Naive thymus-derived CD4-positive, alpha-beta T cell (primary cell): ENCODE results near the gene DENND6B. TPM values are rescaled to one million over a fixed set of nuclear protein-coding genes. Genes with fewer than 3 reads are reported as not detected.
A peak's percentile ranks its signal among the peaks of the same experiment; 100 is the strongest.
"Not testable (repeated sequence)": the region's sequence is repeated elsewhere in the genome, so short reads cannot be mapped to it uniquely, and the experiment has no call there.

Experiments used
- ATAC-seq: fragments of 150-1000 bp; cut with Tn5 transposase; 2 replicates; pipeline ENCODE4 v1.10.0; 2021; ENCODE audit warnings: mild to moderate bottlenecking, moderate library complexity
- CTCF ChIA-PET: fragments of 350-600 bp; sonication (Branson Sonifier 250); formaldehyde crosslinking; loops from one replicate; lab custom pipeline; 2021; ENCODE audit warnings: antibody characterized with exemption; lab: Charles Lee
- POLR2A ChIA-PET: fragments of 350-600 bp; sonication (Branson Sonifier 250); formaldehyde crosslinking; loops from one replicate; lab custom pipeline; 2021; ENCODE audit warnings: antibody characterized with exemption, inconsistent platforms; lab: Charles Lee
- DNase-seq, 9 donors: peaks; one replicate each; pipeline versions ENCODE4 v3.0.0 to v3.0.0-alpha.2; 2020 to 2022; ENCODE audit warnings: mixed read lengths in 1 of 9
- H3K27ac ChIP-seq: one replicate; pipeline ENCODE4 v1.7.0; 2013; ENCODE audit warnings: mild to moderate bottlenecking, low read depth, low read length, moderate library complexity
- H3K27me3 ChIP-seq, 2 donors: one replicate each; pipeline ENCODE4 v1.7.0; 2013; ENCODE audit warnings: low read length in 2 of 2, mild to moderate bottlenecking in 2 of 2, moderate library complexity in 2 of 2; ENCODE audit not compliant: control insufficient read depth in 2 of 2, insufficient read depth in 2 of 2
- H3K36me3 ChIP-seq, 3 experiments: 1 replicate in 2 of 3; 2 replicates in 1 of 3; pipeline ENCODE4 v1.7.0; 2013; ENCODE audit warnings: low read length in 3 of 3, mild to moderate bottlenecking in 3 of 3, moderate library complexity in 1 of 3; ENCODE audit not compliant: insufficient read depth in 3 of 3, control insufficient read depth in 2 of 3
- H3K4me1 ChIP-seq, 2 donors: one replicate each; pipeline ENCODE4 v1.7.0; 2013; ENCODE audit warnings: low read length in 2 of 2, mild to moderate bottlenecking in 2 of 2, moderate library complexity in 1 of 2; ENCODE audit not compliant: control insufficient read depth in 2 of 2, insufficient read depth in 2 of 2
- H3K4me3 ChIP-seq: 2 replicates; pipeline ENCODE4 v1.7.0; 2013; ENCODE audit warnings: mild to moderate bottlenecking, low read length
- H3K9me3 ChIP-seq, 3 experiments: 1 replicate in 2 of 3; 2 replicates in 1 of 3; pipeline ENCODE4 v1.7.0; 2013; ENCODE audit warnings: low read length in 3 of 3; ENCODE audit not compliant: control insufficient read depth in 2 of 3
- H3K27ac Mint-ChIP-seq, 9 donors: one replicate each; pipeline ENCODE4 v1.8.0; 2020 to 2022; ENCODE audit warnings: mixed read lengths in 9 of 9, mild to moderate bottlenecking in 8 of 9, moderate library complexity in 5 of 9, inconsistent platforms in 2 of 9
- H3K27me3 Mint-ChIP-seq, 5 donors: one replicate each; pipeline ENCODE4 v1.8.0; 2021 to 2022; ENCODE audit warnings: mixed read lengths in 5 of 5, mild to moderate bottlenecking in 1 of 5
- H3K36me3 Mint-ChIP-seq, 5 donors: one replicate each; pipeline ENCODE4 v1.8.0; 2020 to 2022; ENCODE audit warnings: mixed read lengths in 5 of 5, mild to moderate bottlenecking in 3 of 5, inconsistent platforms in 1 of 5
- H3K4me1 Mint-ChIP-seq, 7 donors: one replicate each; pipeline ENCODE4 v1.8.0; 2020 to 2022; ENCODE audit warnings: mixed read lengths in 7 of 7, mild to moderate bottlenecking in 3 of 7, inconsistent platforms in 1 of 7
- H3K4me3 Mint-ChIP-seq, 10 donors: one replicate each; pipeline ENCODE4 v1.8.0; 2020 to 2022; ENCODE audit warnings: mild to moderate bottlenecking in 10 of 10, mixed read lengths in 10 of 10, moderate library complexity in 6 of 10, inconsistent platforms in 2 of 10
- H3K9me3 Mint-ChIP-seq, 11 donors: one replicate each; pipeline ENCODE4 v1.8.0; 2020 to 2022; ENCODE audit warnings: mixed read lengths in 11 of 11, mild to moderate bottlenecking in 4 of 11, inconsistent platforms in 1 of 11, moderate library complexity in 1 of 11
- intact Hi-C, 2 donors: fragments of 100-400 bp; cut with micrococcal nuclease; formaldehyde crosslinking; loops; one replicate each; pipeline ENCODE4 v1.15.1; 2023
- polyA plus RNA-seq, 2 donors: library from polyadenylated mRNA; unstranded; fragments of 300-500 nt; fragmentation: Illumina TruSeq; gene quantifications; one replicate each; pipeline ENCODE4 v1.2.3, GENCODE V29; 2021
- total RNA-seq, 6 experiments: library from RNA in 5 of 6; stranded (reverse) in 5 of 6; gene quantifications; 1 replicate in 5 of 6; 2 replicates in 1 of 6; pipeline ENCODE4 v1.2.3 and lab custom pipeline; 2021 to 2026

DENND6B gene
- total and polyA plus RNA-seq, 7 experiments from 2014 or later, result 0.19 to 4.0 (median 2.2) TPM

- H3K4me1 Mint-ChIP-seq, result peaks cover 5 to 13% (median 9%) of the 10 kb centered on the region in 7 donors
- H3K27ac Mint-ChIP-seq, result peak overlapping the region in 1 of 9 donors; percentile 37
- intact Hi-C loops, result loop anchor here in 1 of 2 donors (10.0 kb wide), 1 partner anchor 668 kb away; no protein-coding TSS in a partner anchor
- H3K27me3 Mint-ChIP-seq, result peaks cover 0 to 24% (median 0%) of the 10 kb centered on the region in 5 donors
- H3K36me3 ChIP-seq, H3K4me3 ChIP-seq, H3K4me3 Mint-ChIP-seq, H3K9me3 Mint-ChIP-seq, ATAC-seq, H3K4me1 ChIP-seq, DNase-seq, H3K27me3 ChIP-seq, H3K9me3 ChIP-seq, H3K27ac ChIP-seq, H3K36me3 Mint-ChIP-seq: not testable (repeated sequence)
- CTCF ChIA-PET, result interaction anchor here (0.7 to 0.8 kb wide), 2 partner anchors 22 to 70 kb away, joined by 3 read pairs; no protein-coding TSS in a partner anchor
- POLR2A ChIA-PET, result interaction anchor here (0.8 to 1.0 kb wide), 2 partner anchors 11 to 14 kb away, joined by 3 to 5 read pairs; no protein-coding TSS in a partner anchor
Measured at GRCh38 chr22:50322382-50323104, 4.3 kb downstream of the DENND6B start.

DNA sequence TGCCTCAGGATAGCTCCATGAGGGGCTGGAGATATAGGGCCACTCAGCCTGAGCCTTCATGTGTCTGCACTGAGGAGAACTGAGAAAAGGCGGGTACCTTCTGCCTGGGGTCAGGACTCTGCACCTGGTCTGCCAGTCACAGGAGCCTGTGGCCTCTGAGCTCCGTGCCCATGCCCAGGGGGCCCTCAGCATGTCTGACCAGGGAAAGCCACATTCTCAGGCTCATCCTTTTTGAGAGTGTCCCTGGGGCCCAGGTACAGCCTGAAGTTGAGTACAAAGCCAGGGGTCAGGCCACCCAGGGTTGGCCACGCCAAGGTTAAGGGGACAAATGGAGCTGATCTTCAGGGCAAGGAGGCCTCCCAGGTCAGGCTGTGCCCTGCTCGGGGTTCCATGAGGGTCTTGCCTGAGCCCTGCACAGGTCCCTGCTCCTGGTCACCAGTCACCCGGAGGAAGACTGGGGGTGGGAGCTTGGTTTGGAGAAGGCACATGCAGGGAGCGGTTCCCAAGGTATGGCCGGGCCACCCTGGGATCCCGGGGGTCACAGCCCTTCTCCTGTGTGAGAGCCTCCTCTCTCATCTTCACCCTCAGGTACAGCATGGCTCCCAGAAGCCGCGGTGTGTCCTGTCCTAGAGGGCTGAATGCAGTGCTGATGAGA, 6.0 kb downstream of the DENND6B start:
- Mint-ChIP-seq H3K36me3 (no peaks in the 10 kb centered on the region), H3K4me3 (no peak overlapping the region), H3K4me1 (peaks cover 0 to 5% (median 2%) of the 10 kb centered on the region in 7 donors), H3K9me3 (no peaks in the 10 kb centered on the region), H3K27me3 (peaks cover 0 to 18% (median 0%) of the 10 kb centered on the region in 5 donors), H3K27ac (no peak overlapping the region)
- ATAC-seq (no peak), DNase-seq (no peak)
- no peaks in the 10 kb centered on the region for H3K27me3 ChIP-seq
- H3K36me3 ChIP-seq, result no peaks in the 10 kb centered on the region
- H3K4me3 ChIP-seq, result no peak overlapping the region
- ChIA-PET POLR2A (interaction anchor here (1.4 kb wide), 1 partner anchor 70 kb away, joined by 4 read pairs; the partner anchor contains the start of gene HDAC10), CTCF (no interaction called here)
- H3K9me3 ChIP-seq, result no peaks in the 10 kb centered on the region
- no peak overlapping the region for H3K27ac ChIP-seq
- H3K4me1 ChIP-seq, result no peaks in the 10 kb centered on the region
- intact Hi-C loops, result loop anchor here in 1 of 2 donors (10.0 kb wide), 1 partner anchor 666 kb away; no protein-coding TSS in a partner anchor

GRCh38 chr22:50320116-50320515, 6.7 kb downstream of the DENND6B start:
- Mint-ChIP-seq H3K36me3 (no peaks in the 10 kb centered on the region), H3K4me3 (no peak overlapping the region), H3K9me3 (no peaks in the 10 kb centered on the region), H3K27ac (peak overlapping the region in 1 of 9 donors; percentile 26), H3K4me1 (peaks cover 4 to 6% (median 5%) of the 10 kb centered on the region in 7 donors), H3K27me3 (peaks cover 0 to 12% (median 0%) of the 10 kb centered on the region in 5 donors)
- Histone ChIP-seq H3K36me3 (no peaks in the 10 kb centered on the region), H3K4me1 (peaks cover 0 to under 1% of the 10 kb centered on the region in 2 donors), H3K4me3 (no peak overlapping the region), H3K9me3 (no peaks in the 10 kb centered on the region), H3K27ac (no peak overlapping the region), H3K27me3 (no peaks in the 10 kb centered on the region)
- ChIA-PET POLR2A (no interaction called here), CTCF (interaction anchor here (1.2 kb wide), 1 partner anchor 8 kb away, joined by 3 read pairs; no protein-coding TSS in a partner anchor)
- ATAC-seq (no peak), DNase-seq (no peak)
- intact Hi-C loops, result loop anchor here in 1 of 2 donors (10.0 kb wide), 1 partner anchor 665 kb away; no protein-coding TSS in a partner anchor

GRCh38 chr22:50319503-50319951, 7.3 kb downstream of the DENND6B start:
- no peaks in the 10 kb centered on the region for H3K36me3 ChIP-seq
- no peaks in the 10 kb centered on the region for H3K9me3 Mint-ChIP-seq
- no peak overlapping the region for H3K27ac Mint-ChIP-seq
- DNase-seq, result no peak
- peaks cover 5 to 6% of the 10 kb centered on the region in 2 donors for H3K4me1 ChIP-seq
- H3K27me3 ChIP-seq, result no peaks in the 10 kb centered on the region
- H3K27ac ChIP-seq, result no peak overlapping the region
- ATAC-seq, result no peak
- CTCF ChIA-PET, result interaction anchor here (1.2 kb wide), 1 partner anchor 9 kb away, joined by 3 read pairs; no protein-coding TSS in a partner anchor
- H3K9me3 ChIP-seq, result no peaks in the 10 kb centered on the region
- no peak overlapping the region for H3K4me3 ChIP-seq
- peaks cover 0 to 6% (median 0%) of the 10 kb centered on the region in 5 donors for H3K27me3 Mint-ChIP-seq
- no peaks in the 10 kb centered on the region for H3K36me3 Mint-ChIP-seq
- POLR2A ChIA-PET, result no interaction called here
- intact Hi-C loops, result no loop called here
- no peak overlapping the region for H3K4me3 Mint-ChIP-seq
- peaks cover 4 to 9% (median 7%) of the 10 kb centered on the region in 7 donors for H3K4me1 Mint-ChIP-seq

DNA sequence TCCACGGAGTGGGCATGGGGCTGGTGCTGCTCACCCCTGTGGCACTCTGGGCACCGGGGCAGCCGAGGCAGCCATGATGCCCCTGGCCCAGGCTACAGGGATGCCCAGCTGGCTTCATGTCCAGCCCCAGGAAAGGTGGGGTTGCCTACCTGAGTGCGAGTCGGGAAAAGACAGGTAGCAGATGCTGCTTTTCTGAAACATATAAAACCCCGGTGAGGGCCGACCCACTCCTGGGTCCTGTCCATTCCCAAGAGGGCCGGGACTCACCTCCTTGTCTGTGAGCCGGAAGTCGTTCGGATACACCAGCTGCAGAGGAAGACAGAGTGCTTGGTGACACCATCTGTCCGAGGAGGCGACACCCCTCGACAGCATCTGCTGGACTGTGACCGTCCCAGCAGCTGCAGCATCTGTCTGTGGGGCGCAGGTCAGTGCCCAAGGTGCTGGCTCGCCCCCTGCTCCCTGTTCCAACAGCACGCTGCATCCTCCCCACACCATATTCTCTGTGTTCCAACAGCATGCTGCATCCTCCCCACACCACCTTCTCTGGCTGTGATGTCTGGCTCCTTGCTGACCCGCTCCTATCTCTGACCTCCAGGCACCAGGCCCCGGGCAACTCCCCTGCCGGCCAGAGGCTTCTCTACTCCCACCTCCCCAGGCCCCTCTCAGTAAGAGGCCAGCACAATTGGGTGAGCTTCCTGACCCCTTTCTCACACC, 8.0 kb downstream of the DENND6B start:
- H3K9me3 ChIP-seq, result no peaks in the 10 kb centered on the region
- ATAC-seq (no peak), DNase-seq (no peak)
- Mint-ChIP-seq H3K4me1 (peaks cover 9 to 15% (median 12%) of the 10 kb centered on the region in 7 donors), H3K27ac (no peak overlapping the region), H3K9me3 (no peaks in the 10 kb centered on the region), H3K4me3 (no peak overlapping the region), H3K27me3 (peaks cover 0 to under 1% (median 0%) of the 10 kb centered on the region in 5 donors), H3K36me3 (no peaks in the 10 kb centered on the region)
- H3K4me1 ChIP-seq, result peaks cover 11 to 13% of the 10 kb centered on the region in 2 donors
- CTCF ChIA-PET, result interaction anchor here (1.2 kb wide), 1 partner anchor 10 kb away, joined by 3 read pairs; no protein-coding TSS in a partner anchor
- POLR2A ChIA-PET, result interaction anchor here (0.6 kb wide), 1 partner anchor 91 kb away, joined by 3 read pairs; no protein-coding TSS in a partner anchor
- no peak overlapping the region for H3K27ac ChIP-seq
- intact Hi-C loops, result no loop called here
- H3K27me3 ChIP-seq, result no peaks in the 10 kb centered on the region
- H3K36me3 ChIP-seq, result no peaks in the 10 kb centered on the region
- no peak overlapping the region for H3K4me3 ChIP-seq

DNA sequence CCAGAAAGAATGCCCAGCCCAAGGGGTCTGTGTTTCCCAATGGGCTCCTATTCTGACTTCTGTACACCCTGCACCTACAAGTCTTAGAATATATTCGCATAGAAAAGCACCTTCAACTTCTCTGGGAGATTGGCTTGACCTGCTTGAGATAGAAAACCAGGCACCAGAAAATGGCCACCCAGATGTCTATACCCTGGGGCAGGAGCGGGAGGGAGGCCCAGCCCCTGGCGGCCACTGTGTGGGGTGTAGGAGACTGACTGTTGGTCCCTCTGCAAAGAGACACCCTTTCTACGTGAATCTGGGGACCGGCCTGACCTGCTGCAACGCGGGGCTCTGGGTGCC, 8.5 kb downstream of the DENND6B start:
- ATAC-seq (no peak), DNase-seq (no peak)
- no peak overlapping the region for H3K27ac Mint-ChIP-seq
- H3K36me3 Mint-ChIP-seq, result no peaks in the 10 kb centered on the region
- H3K9me3 Mint-ChIP-seq, result no peaks in the 10 kb centered on the region
- CTCF ChIA-PET, result no interaction called here
- no peaks in the 10 kb centered on the region for H3K9me3 ChIP-seq
- intact Hi-C loops, result no loop called here
- H3K27me3 Mint-ChIP-seq, result no peaks in the 10 kb centered on the region
- POLR2A ChIA-PET, result no interaction called here
- no peak overlapping the region for H3K4me3 ChIP-seq
- H3K27ac ChIP-seq, result no peak overlapping the region
- peaks cover 9 to 18% (median 12%) of the 10 kb centered on the region in 7 donors for H3K4me1 Mint-ChIP-seq
- H3K4me1 ChIP-seq, result peaks cover 14 to 17% of the 10 kb centered on the region in 2 donors
- no peak overlapping the region for H3K4me3 Mint-ChIP-seq
- H3K36me3 ChIP-seq, result no peaks in the 10 kb centered on the region
- no peaks in the 10 kb centered on the region for H3K27me3 ChIP-seq
